ENCODE measurements around the gene LRMDA. TPM values are rescaled to one million over a fixed set of nuclear protein-coding genes. Genes with fewer than 3 reads are reported as not detected.

The LRMDA gene
- total and polyA plus RNA-seq, 7 donors, result 1.0 to 5.7 (median 2.5) TPM

- Histone ChIP-seq H3K9me3 (no peaks in the 10 kb centered on the region), H3K4me1 (no peaks in the 10 kb centered on the region), H3K27ac (no peak overlapping the region), H3K36me3 (ENCODE audit: insufficient read depth in 1 of 2, low read depth in 1 of 2) (no peaks in the 10 kb centered on the region), H3K4me3 (no peak overlapping the region), H3K27me3 (ENCODE audit: insufficient read depth in 3 of 3, low read length in 2 of 3) (peaks cover 0 to 2% (median 0%) of the 10 kb centered on the region in 3 donors)
- DNase-seq (no peak), ATAC-seq (no peak)
- TF ChIP-seq, protein P1, sequence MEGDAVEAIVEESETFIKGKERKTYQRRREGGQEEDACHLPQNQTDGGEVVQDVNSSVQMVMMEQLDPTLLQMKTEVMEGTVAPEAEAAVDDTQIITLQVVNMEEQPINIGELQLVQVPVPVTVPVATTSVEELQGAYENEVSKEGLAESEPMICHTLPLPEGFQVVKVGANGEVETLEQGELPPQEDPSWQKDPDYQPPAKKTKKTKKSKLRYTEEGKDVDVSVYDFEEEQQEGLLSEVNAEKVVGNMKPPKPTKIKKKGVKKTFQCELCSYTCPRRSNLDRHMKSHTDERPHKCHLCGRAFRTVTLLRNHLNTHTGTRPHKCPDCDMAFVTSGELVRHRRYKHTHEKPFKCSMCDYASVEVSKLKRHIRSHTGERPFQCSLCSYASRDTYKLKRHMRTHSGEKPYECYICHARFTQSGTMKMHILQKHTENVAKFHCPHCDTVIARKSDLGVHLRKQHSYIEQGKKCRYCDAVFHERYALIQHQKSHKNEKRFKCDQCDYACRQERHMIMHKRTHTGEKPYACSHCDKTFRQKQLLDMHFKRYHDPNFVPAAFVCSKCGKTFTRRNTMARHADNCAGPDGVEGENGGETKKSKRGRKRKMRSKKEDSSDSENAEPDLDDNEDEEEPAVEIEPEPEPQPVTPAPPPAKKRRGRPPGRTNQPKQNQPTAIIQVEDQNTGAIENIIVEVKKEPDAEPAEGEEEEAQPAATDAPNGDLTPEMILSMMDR (IDR thresholded peaks at IDR 0.05), result no peak
- intact Hi-C loops (cut with DNase I), result no loop called here
- WGBS, 3 donors, result 67 to 69% (median 69%) methylated on average over 5 of the region's 5 CpGs
Observed at GRCh38 chr10:75827587-75828021, 396.2 kb downstream of the LRMDA start.

GRCh38 chr10:75828413-75828812, 397.0 kb downstream of the LRMDA start:
- Histone ChIP-seq H3K9me3 (no peaks in the 10 kb centered on the region), H3K4me3 (no peak overlapping the region), H3K36me3 (ENCODE audit: insufficient read depth in 1 of 2, low read depth in 1 of 2) (no peaks in the 10 kb centered on the region), H3K4me1 (no peaks in the 10 kb centered on the region), H3K27ac (no peak overlapping the region), H3K27me3 (ENCODE audit: insufficient read depth in 3 of 3, low read length in 2 of 3) (peaks cover 0 to 2% (median 0%) of the 10 kb centered on the region in 3 donors)
- intact Hi-C loops (cut with DNase I), result no loop called here
- no peak for DNase-seq
- WGBS, 3 donors, result 83 to 94% (median 92%) methylated on average over 3 of the region's 3 CpGs
- no peak for ATAC-seq
- TF ChIP-seq, protein P1 (IDR thresholded peaks at IDR 0.05), result no peak

- Histone ChIP-seq H3K36me3 (ENCODE audit: insufficient read depth in 1 of 2, low read depth in 1 of 2) (no peaks in the 10 kb centered on the region), H3K9me3 (no peaks in the 10 kb centered on the region), H3K4me3 (no peak overlapping the region), H3K4me1 (no peaks in the 10 kb centered on the region), H3K27ac (no peak overlapping the region), H3K27me3 (ENCODE audit: insufficient read depth in 3 of 3, low read length in 2 of 3) (no peaks in the 10 kb centered on the region)
- DNase-seq (no peak), ATAC-seq (no peak)
- intact Hi-C loops (cut with DNase I), result no loop called here
- TF ChIP-seq, protein P1 (IDR thresholded peaks at IDR 0.05), result no peak
- 66 to 82% (median 76%) methylated on average over 3 of the region's 3 CpGs for WGBS, 3 donors
Observed at GRCh38 chr10:75836064-75836463, 404.6 kb downstream of the LRMDA start.

DNA sequence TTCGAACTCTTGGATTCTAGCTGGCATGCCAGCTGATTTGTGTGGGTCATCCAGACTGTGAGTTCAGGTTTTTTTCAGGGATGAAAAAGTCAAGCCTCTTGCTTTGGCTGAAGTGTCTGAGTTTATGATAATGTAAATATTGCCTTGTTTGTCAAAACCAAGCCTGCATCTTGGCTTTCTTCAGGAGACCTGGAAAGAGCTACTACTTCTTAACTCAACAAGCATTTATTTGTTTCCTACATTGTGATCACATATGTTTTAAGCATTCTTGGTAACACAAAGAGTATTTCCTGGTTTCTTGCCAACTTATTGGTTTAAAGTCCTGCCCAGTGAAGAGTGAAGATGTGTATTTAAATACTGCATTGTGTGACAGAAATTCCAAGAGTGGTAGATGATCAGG, 407.1 kb downstream of the LRMDA start:
- ATAC-seq, result no peak
- no peak for DNase-seq
- H3K9me3 ChIP-seq, result no peaks in the 10 kb centered on the region
- 71 to 80% (median 78%) methylated on average over 1 of the region's 1 CpG for WGBS, 3 donors
- H3K27me3 ChIP-seq (ENCODE audit: insufficient read depth in 3 of 3, low read length in 2 of 3), result no peaks in the 10 kb centered on the region
- no peak overlapping the region for H3K4me3 ChIP-seq
- TF ChIP-seq, protein P1 (IDR thresholded peaks at IDR 0.05), result no peak
- no peak overlapping the region for H3K27ac ChIP-seq
- H3K36me3 ChIP-seq (ENCODE audit: insufficient read depth in 1 of 2, low read depth in 1 of 2), result no peaks in the 10 kb centered on the region
- H3K4me1 ChIP-seq, result no peaks in the 10 kb centered on the region
- intact Hi-C loops (cut with DNase I), result no loop called here

DNA sequence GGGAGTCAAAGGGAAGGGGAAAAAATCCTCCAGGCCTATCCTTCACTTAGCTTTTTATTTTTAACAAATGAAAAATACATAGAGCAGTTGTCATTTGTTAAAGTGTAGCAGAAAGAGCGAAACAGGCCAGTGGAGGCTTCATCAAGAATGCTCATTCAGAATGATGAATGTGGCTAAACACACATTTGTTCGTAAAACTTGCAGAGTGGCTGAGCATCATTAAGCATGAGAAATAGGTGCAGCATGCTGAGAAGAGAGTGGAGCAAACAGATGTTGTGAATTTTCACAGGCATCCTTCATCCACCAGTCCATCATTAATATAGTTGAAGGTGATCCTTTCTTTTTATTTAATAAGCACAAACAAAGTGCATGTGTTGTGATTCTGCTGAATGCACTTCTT, 407.6 kb downstream of the LRMDA start:
- Histone ChIP-seq H3K4me1 (no peaks in the 10 kb centered on the region), H3K9me3 (no peaks in the 10 kb centered on the region), H3K36me3 (ENCODE audit: insufficient read depth in 1 of 2, low read depth in 1 of 2) (no peaks in the 10 kb centered on the region), H3K27ac (no peak overlapping the region), H3K27me3 (ENCODE audit: insufficient read depth in 3 of 3, low read length in 2 of 3) (no peaks in the 10 kb centered on the region), H3K4me3 (no peak overlapping the region)
- 86 to 94% (median 92%) methylated on average over 2 of the region's 2 CpGs for WGBS, 3 donors
- no peak for DNase-seq
- intact Hi-C loops (cut with DNase I), result no loop called here
- no peak for ATAC-seq
- TF ChIP-seq, protein P1 (IDR thresholded peaks at IDR 0.05), result no peak
